B cell (primary cell): ENCODE data around the gene PSAPL1. TPM values are rescaled to one million over a fixed set of nuclear protein-coding genes. Genes with fewer than 3 reads are reported as not detected.

Experiments used
- ATAC-seq: fragments of 200-7000 bp; cut with Tn5 transposase; one replicate; pipeline ENCODE4 v1.10.0; 2021; ENCODE audit warnings: low read depth, mild to moderate bottlenecking, moderate number of reproducible peaks, moderate library complexity
- CTCF ChIA-PET: fragments of 350-600 bp; sonication (Branson Sonifier 250); formaldehyde crosslinking; loops from one replicate; lab custom pipeline; 2021; ENCODE audit warnings: antibody characterized with exemption, inconsistent platforms; lab: Charles Lee
- POLR2A ChIA-PET: fragments of 350-600 bp; sonication (Branson Sonifier 250); formaldehyde crosslinking; loops from one replicate; lab custom pipeline; 2021; ENCODE audit warnings: antibody characterized with exemption; lab: Charles Lee
- DNase-seq: peaks from one replicate; pipeline ENCODE4 v3.0.0; 2013
- H2AFZ ChIP-seq: 2 replicates; pipeline ENCODE4 v1.6.1; 2012; ENCODE audit warnings: mild to moderate bottlenecking, low read depth, low read length; ENCODE audit not compliant: insufficient read depth, poor library complexity, severe bottlenecking
- H3K27ac ChIP-seq, 2 donors: 1 replicate in 1 of 2; 2 replicates in 1 of 2; pipeline ENCODE4 v1.5.1; 2012 to 2013; ENCODE audit warnings: low read length in 2 of 2, mild to moderate bottlenecking in 2 of 2, moderate library complexity in 1 of 2
- H3K27me3 ChIP-seq, 4 experiments: fragments of 200-600 bp in 1 of 4; sonication (generic) in 1 of 4; replicated peaks in 1 of 4; 1 replicate in 2 of 4; 2 replicates in 2 of 4; pipeline versions ENCODE4 v1.6.1 to v1.7.0; 2013 to 2016; ENCODE audit warnings: low read length in 3 of 4, mild to moderate bottlenecking in 2 of 4, mixed read lengths in 1 of 4, moderate library complexity in 1 of 4; ENCODE audit not compliant: insufficient read depth in 4 of 4, control insufficient read depth in 3 of 4; ENCODE audit errors: control extremely low read depth in 1 of 4
- H3K36me3 ChIP-seq, 2 experiments: replicated peaks in 1 of 2; 1 replicate in 1 of 2; 2 replicates in 1 of 2; pipeline versions ENCODE4 v1.6.1 to v1.7.1; 2013; ENCODE audit warnings: low read length in 1 of 2; ENCODE audit not compliant: insufficient read depth in 2 of 2, control insufficient read depth in 1 of 2; ENCODE audit errors: control extremely low read depth in 1 of 2, extremely low read depth in 1 of 2
- H3K4me1 ChIP-seq, 2 donors: fragments of 200-600 bp in 1 of 2; sonication (generic) in 1 of 2; 1 replicate in 1 of 2; 2 replicates in 1 of 2; pipeline versions ENCODE4 v1.5.1 to v1.6.1; 2013 to 2017; ENCODE audit warnings: low read length in 2 of 2; ENCODE audit not compliant: control insufficient read depth in 2 of 2, insufficient read depth in 2 of 2
- H3K4me2 ChIP-seq: replicated peaks from 2 replicates; pipeline ENCODE3; 2012; ENCODE audit warnings: mild to moderate bottlenecking, low read depth, low read length; ENCODE audit not compliant: poor library complexity, severe bottlenecking
- H3K4me3 ChIP-seq, 5 experiments: fragments of 200-600 bp in 1 of 5; sonication (generic) in 1 of 5; 1 replicate in 3 of 5; 2 replicates in 2 of 5; pipeline versions ENCODE4 v1.5.1 to v1.7.0; 2011 to 2016; ENCODE audit warnings: low read length in 4 of 5, mild to moderate bottlenecking in 4 of 5, low read depth in 2 of 5, control low read depth in 1 of 5, moderate library complexity in 1 of 5; ENCODE audit not compliant: insufficient read depth in 1 of 5; ENCODE audit errors: control extremely low read depth in 1 of 5, extremely low read depth in 1 of 5
- H3K79me2 ChIP-seq: fragments of 200-600 bp; sonication (generic); one replicate; pipeline ENCODE4 v1.6.0; 2016; ENCODE audit warnings: low read length; ENCODE audit not compliant: control insufficient read depth, insufficient read depth
- H3K9ac ChIP-seq: fragments of 200-600 bp; sonication (generic); 2 replicates; pipeline ENCODE4 v1.6.1; 2017; ENCODE audit warnings: mild to moderate bottlenecking, low read length, moderate library complexity
- H3K9me3 ChIP-seq, 3 donors: one replicate each; pipeline versions ENCODE4 v1.6.1 to v1.7.1; 2013; ENCODE audit warnings: low read length in 2 of 3; ENCODE audit not compliant: control insufficient read depth in 2 of 3, insufficient read depth in 1 of 3; ENCODE audit errors: control extremely low read depth in 1 of 3
- H4K20me1 ChIP-seq: 2 replicates; pipeline ENCODE4 v1.6.0; 2012; ENCODE audit warnings: mild to moderate bottlenecking, low read length; ENCODE audit not compliant: insufficient read depth, control insufficient read depth, poor library complexity, severe bottlenecking
- H3K27ac Mint-ChIP-seq: one replicate; pipeline ENCODE4 v1.8.0; 2021; ENCODE audit warnings: mixed read lengths
- H3K27me3 Mint-ChIP-seq: one replicate; pipeline ENCODE4 v1.8.0; 2021; ENCODE audit warnings: mixed read lengths
- H3K4me1 Mint-ChIP-seq: one replicate; pipeline ENCODE4 v1.8.0; 2021; ENCODE audit warnings: mixed read lengths
- H3K4me3 Mint-ChIP-seq: one replicate; pipeline ENCODE4 v1.8.0; 2021; ENCODE audit warnings: mixed read lengths
- H3K9me3 Mint-ChIP-seq: one replicate; pipeline ENCODE4 v1.8.0; 2022; ENCODE audit warnings: mixed read lengths; ENCODE audit not compliant: insufficient read depth
- CTCF ChIP-seq: fragments of 200-600 bp; IDR thresholded peaks from one replicate; pipeline ENCODE4 v1.8.0; 2022; ENCODE audit warnings: antibody characterized with exemption, mild to moderate bottlenecking
- EZH2 ChIP-seq: IDR thresholded peaks from 2 replicates; pipeline ENCODE4 v1.6.1; 2012; ENCODE audit warnings: borderline replicate concordance, low read depth, mild to moderate bottlenecking, moderate library complexity, low read length; ENCODE audit not compliant: insufficient read depth, poor library complexity, severe bottlenecking
- WGBS: methylation state at CpG from one replicate; pipeline ENCODE4 v1.1.5; 2013; ENCODE audit warnings: missing lambda C conversion rate; ENCODE audit not compliant: insufficient coverage; 5-methylcytosine and 5-hydroxymethylcytosine counted together
- intact Hi-C: fragments of 100-400 bp; cut with micrococcal nuclease; formaldehyde crosslinking; loops from one replicate; pipeline ENCODE4 v1.10.0; 2022
- polyA plus RNA-seq: library from polyadenylated mRNA; depleted of rRNA; stranded (reverse); fragments of >200 nt; gene quantifications from 2 replicates; pipeline ENCODE4 v1.2.3, GENCODE V29; 2012
- total RNA-seq, 2 donors: library from RNA; stranded (reverse); fragments of 120-200 nt in 1 of 2; gene quantifications; 1 replicate in 1 of 2; 2 replicates in 1 of 2; pipeline versions ENCODE4 v1.2.3 to v1.2.4, GENCODE V29; 2013 to 2022

Gene PSAPL1
- total and polyA plus RNA-seq, 2 donors (not counting 1 experiment from before 2014, with no cell fraction given): not detected

DNA sequence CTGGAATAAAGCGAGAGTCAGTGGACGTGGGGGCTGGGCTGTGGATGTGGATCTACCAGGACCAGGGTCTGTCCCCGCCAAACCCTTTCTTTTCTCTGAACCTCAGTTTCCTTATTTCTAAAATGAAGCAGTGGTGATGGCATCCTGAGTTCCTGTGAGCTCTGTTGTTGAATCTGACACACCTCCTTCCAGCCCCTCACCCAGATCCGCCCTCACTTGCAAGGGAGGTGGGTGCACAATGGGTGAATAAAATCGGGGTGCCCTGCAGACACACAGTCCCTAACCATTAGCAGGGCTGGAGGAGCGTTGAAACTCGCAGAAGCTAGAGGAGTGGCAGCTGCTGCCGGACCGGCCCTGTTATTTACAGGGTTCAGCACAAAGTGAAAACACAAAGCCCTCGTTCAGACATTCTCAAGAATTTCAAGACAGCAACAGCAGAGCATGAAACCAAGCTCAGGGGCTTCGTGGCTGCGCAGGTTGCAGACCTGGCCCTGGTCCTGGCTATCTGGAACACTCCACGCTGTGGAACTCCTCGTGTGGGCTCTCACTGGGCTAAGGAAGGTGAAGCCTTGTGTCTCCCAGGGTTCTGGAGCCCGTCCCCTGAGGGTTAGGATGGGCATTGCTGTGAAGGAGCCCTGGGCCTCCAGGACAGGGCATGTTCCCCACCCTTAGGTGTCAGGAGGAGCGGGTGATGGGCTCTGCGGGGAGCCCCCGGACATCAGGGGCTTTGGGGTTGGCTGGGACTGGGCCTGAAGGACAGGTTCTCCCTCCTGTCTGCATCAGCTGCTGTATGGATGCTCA lies 42.9 kb downstream of the PSAPL1 start:
- H3K79me2 ChIP-seq: no peaks in the 10 kb centered on the region
- intact Hi-C loops: no loop called here
- H3K4me1 Mint-ChIP-seq: no peaks in the 10 kb centered on the region
- H3K27ac Mint-ChIP-seq: no peak overlapping the region
- H4K20me1 ChIP-seq: no peaks in the 10 kb centered on the region
- H3K27ac ChIP-seq: no peak overlapping the region
- ChIA-PET CTCF (no interaction called here), POLR2A (no interaction called here)
- no peak overlapping the region for H2AFZ ChIP-seq
- H3K9me3 Mint-ChIP-seq: peaks cover 6% of the 10 kb centered on the region
- ATAC-seq (no peak), DNase-seq (no peak)
- H3K9me3 ChIP-seq: peaks cover 0 to 11% (median 0%) of the 10 kb centered on the region in 3 donors
- no peak overlapping the region for H3K4me3 Mint-ChIP-seq
- no peaks in the 10 kb centered on the region for H3K27me3 ChIP-seq
- WGBS: 77% methylated on average over 17 of the region's 18 CpGs
- H3K4me2 ChIP-seq: no peak overlapping the region
- no peak overlapping the region for H3K4me3 ChIP-seq
- H3K27me3 Mint-ChIP-seq: peaks cover 3% of the 10 kb centered on the region
- H3K36me3 ChIP-seq: no peaks in the 10 kb centered on the region
- no peak for TF ChIP-seq CTCF
- TF ChIP-seq EZH2: no peak
- H3K4me1 ChIP-seq: no peaks in the 10 kb centered on the region
- no peak overlapping the region for H3K9ac ChIP-seq

GRCh38 chr4:7390906-7391636 lies 43.7 kb downstream of the PSAPL1 start:
- DNase-seq: no peak

More at GRCh38 chr4:7390906-7391636, 43.7 kb downstream of the PSAPL1 start:
- Histone ChIP-seq H3K79me2 (no peaks in the 10 kb centered on the region), H3K4me1 (no peaks in the 10 kb centered on the region), H3K36me3 (no peaks in the 10 kb centered on the region), H3K9me3 (peaks cover 0 to 11% (median 0%) of the 10 kb centered on the region in 3 donors), H3K27me3 (no peaks in the 10 kb centered on the region), H4K20me1 (no peaks in the 10 kb centered on the region), H2AFZ (no peak overlapping the region), H3K4me3 (no peak overlapping the region), H3K9ac (no peak overlapping the region), H3K4me2 (no peak overlapping the region), H3K27ac (no peak overlapping the region)
- no peak for ATAC-seq
- no peak overlapping the region for H3K4me3 Mint-ChIP-seq
- WGBS: 70% methylated on average over 18 of the region's 18 CpGs
- H3K27me3 Mint-ChIP-seq: no peaks in the 10 kb centered on the region
- CTCF ChIA-PET: no interaction called here
- TF ChIP-seq CTCF (no peak), EZH2 (no peak)
- no peak overlapping the region for H3K27ac Mint-ChIP-seq
- peaks cover 6% of the 10 kb centered on the region for H3K9me3 Mint-ChIP-seq
- intact Hi-C loops: no loop called here
- H3K4me1 Mint-ChIP-seq: no peaks in the 10 kb centered on the region
- POLR2A ChIA-PET: no interaction called here
